Epithelial cell of esophagus (primary cell): ENCODE results near the gene SKIDA1.

Source experiments
- DNase-seq: peaks from one replicate; pipeline ENCODE4 v3.0.0; 2010; ENCODE audit warnings: low read depth
- H3K4me3 ChIP-seq: 2 replicates; pipeline ENCODE4 v1.5.1; 2011; ENCODE audit warnings: mild to moderate bottlenecking, low read length, control low read depth
- CTCF ChIP-seq: IDR thresholded peaks from 2 replicates; pipeline ENCODE4 v1.5.1; 2011; ENCODE audit warnings: low read depth, mild to moderate bottlenecking, low read length, control low read depth, inconsistent platforms; ENCODE audit not compliant: insufficient read depth; ENCODE audit errors: missing control alignments

SKIDA1 gene

GRCh38 chr10:21505711-21506278 lies 19.7 kb downstream of the SKIDA1 start:
- no peak for DNase-seq
- TF ChIP-seq CTCF, result no peak
- no peak overlapping the region for H3K4me3 ChIP-seq

GRCh38 chr10:21503542-21503941 lies 21.9 kb downstream of the SKIDA1 start:
- DNase-seq, result no peak
- no peak overlapping the region for H3K4me3 ChIP-seq
- no peak for TF ChIP-seq CTCF

- no peak for TF ChIP-seq CTCF
- no peak overlapping the region for H3K4me3 ChIP-seq
- no peak for DNase-seq
Observed at GRCh38 chr10:21502348-21502740, 23.1 kb downstream of the SKIDA1 start.

GRCh38 chr10:21501731-21502347 lies 23.6 kb downstream of the SKIDA1 start:
- no peak for TF ChIP-seq CTCF
- no peak overlapping the region for H3K4me3 ChIP-seq
- DNase-seq, result peak; percentile 8

GRCh38 chr10:21501091-21501490 lies 24.4 kb downstream of the SKIDA1 start:
- H3K4me3 ChIP-seq, result no peak overlapping the region
- no peak for TF ChIP-seq CTCF
- no peak for DNase-seq

- H3K4me3 ChIP-seq, result no peak overlapping the region
- no peak for TF ChIP-seq CTCF
- no peak for DNase-seq
Observed at GRCh38 chr10:21500578-21500910, 24.9 kb downstream of the SKIDA1 start.

- no peak for TF ChIP-seq CTCF
- DNase-seq, result no peak
- H3K4me3 ChIP-seq, result no peak overlapping the region
Observed at GRCh38 chr10:21499701-21500577, 25.5 kb downstream of the SKIDA1 start.
